HG02610 (cell line): Measurements from ENCODE around the gene MTMR3.

Experiments used
- ATAC-seq: cut with Tn5 transposase; IDR thresholded peaks from one replicate; pipeline ENCODE4 v1.9.1; 2021; ENCODE audit warnings: mild to moderate bottlenecking, moderate library complexity; ENCODE audit not compliant: unreplicated experiment

MTMR3 gene

DNA sequence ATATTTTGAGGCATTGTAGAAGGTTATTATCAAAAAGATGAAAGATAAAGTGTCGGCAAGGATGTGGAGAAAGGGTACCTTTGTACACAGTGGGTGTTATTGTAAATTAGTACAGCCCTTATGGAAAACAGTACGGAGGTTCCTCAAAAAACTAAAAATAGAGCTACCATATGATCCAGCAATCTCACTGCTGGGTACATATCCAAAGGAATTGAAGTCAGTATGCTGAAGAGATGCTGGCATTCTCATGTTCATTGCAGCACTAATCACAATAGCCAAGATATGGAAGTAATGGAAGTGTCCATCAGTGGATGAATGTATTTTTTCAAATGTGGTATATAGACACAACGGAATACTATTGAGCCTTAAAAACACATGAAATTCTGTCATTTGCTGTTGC lies 15.1 kb upstream of the MTMR3 start:
- ATAC-seq: no peak

DNA sequence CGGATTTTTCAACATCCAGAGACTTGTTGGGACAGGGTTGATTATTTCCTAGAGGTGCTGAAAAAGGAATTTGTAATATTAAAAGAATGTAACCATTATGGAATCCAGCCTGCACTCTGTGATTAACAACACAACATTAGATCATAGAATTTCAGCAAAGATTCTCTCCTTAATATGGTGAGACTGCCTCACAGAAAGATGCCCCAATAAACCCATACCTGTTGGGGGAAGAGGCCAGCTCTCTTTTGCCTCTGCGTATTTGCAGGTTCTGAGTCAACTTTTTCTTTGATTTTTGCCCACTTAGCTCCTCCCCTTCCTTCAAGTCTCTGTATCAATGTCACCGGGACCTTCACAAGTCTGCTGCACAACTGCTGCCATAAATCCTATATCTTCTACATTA lies 12.4 kb upstream of the MTMR3 start:
- ATAC-seq: no peak

DNA sequence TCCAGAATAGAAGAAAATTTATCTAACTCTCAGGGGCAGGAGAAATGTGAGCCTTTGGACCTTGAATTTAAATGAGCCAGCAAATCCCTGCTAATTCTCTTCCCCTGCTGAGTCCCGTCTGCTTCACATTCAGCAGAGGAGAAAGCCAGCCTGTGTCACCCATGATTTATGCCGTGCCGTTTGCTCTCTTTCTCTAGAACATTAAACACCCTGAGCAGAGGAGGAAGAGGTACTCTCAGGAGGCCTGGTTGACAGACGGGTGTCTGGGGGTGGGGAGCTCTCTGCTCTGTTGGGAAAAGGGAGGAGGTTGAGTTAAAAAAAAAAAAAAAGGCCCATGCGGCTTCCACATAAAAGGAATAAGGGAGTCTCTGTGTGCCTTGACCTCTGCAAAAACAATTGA lies 11.3 kb upstream of the MTMR3 start:
- no peak for ATAC-seq

GRCh38 chr22:29872144-29872893 lies 10.7 kb upstream of the MTMR3 start:
- ATAC-seq: no peak

- no peak for ATAC-seq
Measured at GRCh38 chr22:29872989-29873388, 10.0 kb upstream of the MTMR3 start.

- ATAC-seq: no peak
Measured at GRCh38 chr22:29873943-29874342, 9.0 kb upstream of the MTMR3 start.

- ATAC-seq: no peak
Measured at GRCh38 chr22:29877620-29878019, 5.4 kb upstream of the MTMR3 start.

- ATAC-seq: no peak
Measured at GRCh38 chr22:29879753-29880152, 3.2 kb upstream of the MTMR3 start.

GRCh38 chr22:29882716-29883044 lies 294 bp upstream of the MTMR3 start:
- ATAC-seq: no peak

GRCh38 chr22:29883775-29884097 lies 762 bp downstream of the MTMR3 start:
- ATAC-seq: no peak

DNA sequence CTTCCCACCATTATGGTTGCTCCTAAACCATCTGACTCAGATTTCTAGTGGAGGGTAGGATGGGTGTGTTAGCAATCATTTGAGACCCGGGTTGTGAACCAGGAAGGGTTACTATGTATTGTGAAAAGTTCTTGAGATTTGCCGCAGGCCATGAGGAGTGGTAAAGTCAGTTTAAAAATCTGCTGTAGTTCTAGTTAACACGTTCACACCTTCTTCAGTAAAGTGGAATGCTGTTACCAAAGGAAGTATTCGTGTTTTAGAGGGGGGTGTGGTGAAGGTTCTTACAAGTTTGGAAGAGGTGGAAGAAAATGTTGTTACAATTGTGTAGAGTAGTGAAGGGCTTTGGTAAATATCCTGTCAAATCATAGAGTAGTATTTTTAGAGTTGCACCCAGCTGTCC lies 2.6 kb downstream of the MTMR3 start:
- no peak for ATAC-seq

GRCh38 chr22:29886596-29886995 lies 3.6 kb downstream of the MTMR3 start:
- no peak for ATAC-seq

GRCh38 chr22:29887358-29887757 lies 4.4 kb downstream of the MTMR3 start:
- ATAC-seq: no peak

- no peak for ATAC-seq
Measured at GRCh38 chr22:29890760-29891159, 7.8 kb downstream of the MTMR3 start.

DNA sequence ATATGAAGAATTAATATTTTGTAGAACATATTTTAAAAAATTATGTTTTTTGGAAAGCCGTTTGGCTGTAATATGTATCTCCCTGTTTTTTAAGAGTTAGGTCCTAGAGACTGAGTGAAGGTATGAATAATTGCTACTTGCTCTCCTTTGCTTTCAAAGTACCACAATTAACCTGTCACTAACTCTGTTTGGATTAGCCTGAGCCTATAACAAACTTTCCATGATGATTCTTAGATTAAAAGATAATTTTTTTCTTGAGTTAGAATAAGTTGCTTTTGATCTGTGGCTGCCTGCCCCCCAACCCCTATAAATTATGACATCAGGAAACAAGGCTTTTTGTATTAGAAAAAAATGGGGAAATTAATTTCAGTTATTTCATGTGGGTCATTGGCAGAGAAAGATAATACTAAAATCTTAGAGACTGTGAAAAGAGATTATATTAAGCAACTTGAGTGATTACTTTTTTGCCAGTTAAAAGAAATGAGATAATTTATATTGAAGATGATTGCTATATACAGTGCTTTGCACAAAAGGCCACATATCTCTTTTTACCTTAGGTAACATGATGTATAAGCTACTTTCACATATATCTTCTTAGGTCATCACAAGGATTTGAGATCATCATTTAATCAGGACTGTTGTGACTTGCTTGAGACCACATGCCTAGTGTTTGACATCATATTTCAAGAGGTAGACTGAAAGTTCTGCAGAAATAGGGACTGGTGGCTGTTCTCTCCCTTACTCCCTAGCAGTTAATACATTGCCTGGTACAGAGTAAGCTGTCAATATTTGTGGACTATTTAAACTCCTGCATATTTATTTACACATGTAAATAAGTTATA lies 9.6 kb downstream of the MTMR3 start:
- no peak for ATAC-seq

- no peak for ATAC-seq
Measured at GRCh38 chr22:29901354-29901753, 18.4 kb downstream of the MTMR3 start.

GRCh38 chr22:29903371-29903770 lies 20.4 kb downstream of the MTMR3 start:
- ATAC-seq: no peak

GRCh38 chr22:29904020-29904419 lies 21.0 kb downstream of the MTMR3 start:
- ATAC-seq: no peak

GRCh38 chr22:29907753-29908515 lies 25.0 kb downstream of the MTMR3 start:
- ATAC-seq: no peak

GRCh38 chr22:29912141-29912540 lies 29.2 kb downstream of the MTMR3 start:
- no peak for ATAC-seq

- ATAC-seq: no peak
Measured at GRCh38 chr22:29912605-29913398, 29.8 kb downstream of the MTMR3 start.
